Activated CD4-positive, alpha-beta memory T cell treated with anti-CD3 and anti-CD28 coated beads for 36 hours (primary cell): Measurements from ENCODE around the gene SMIM35. TPM values are rescaled to one million over a fixed set of nuclear protein-coding genes. Genes with fewer than 3 reads are reported as not detected.
A peak's percentile ranks its signal among the peaks of the same experiment; 100 is the strongest.

Experiments
- CTCF ChIA-PET: fragments of 350-600 bp; sonication (Branson Sonifier 250); formaldehyde crosslinking; loops from one replicate; lab custom pipeline; 2021; ENCODE audit warnings: antibody characterized with exemption, inconsistent platforms; lab: Charles Lee
- POLR2A ChIA-PET: fragments of 350-600 bp; sonication (Branson Sonifier 250); formaldehyde crosslinking; loops from one replicate; lab custom pipeline; 2021; ENCODE audit warnings: antibody characterized with exemption; lab: Charles Lee
- DNase-seq: peaks from one replicate; pipeline ENCODE4 v3.0.0-alpha.2; 2020
- H3K27ac Mint-ChIP-seq: one replicate; pipeline ENCODE4 v1.8.0; 2021; ENCODE audit warnings: mixed read lengths
- H3K27me3 Mint-ChIP-seq: one replicate; pipeline ENCODE4 v1.8.0; 2021; ENCODE audit warnings: mixed read lengths
- H3K36me3 Mint-ChIP-seq: one replicate; pipeline ENCODE4 v1.8.0; 2021; ENCODE audit warnings: mixed read lengths
- H3K4me1 Mint-ChIP-seq: one replicate; pipeline ENCODE4 v1.8.0; 2021; ENCODE audit warnings: low read depth, mixed read lengths
- H3K4me3 Mint-ChIP-seq: one replicate; pipeline ENCODE4 v1.8.0; 2021; ENCODE audit warnings: mild to moderate bottlenecking, mixed read lengths
- H3K9me3 Mint-ChIP-seq: one replicate; pipeline ENCODE4 v1.8.0; 2021; ENCODE audit warnings: mixed read lengths
- intact Hi-C: fragments of 100-400 bp; cut with micrococcal nuclease; formaldehyde crosslinking; loops from one replicate; pipeline ENCODE4 v1.15.1; 2023
- total RNA-seq, 2 experiments: library from RNA; stranded (reverse); gene quantifications; one replicate each; pipeline ENCODE4 v1.2.3, GENCODE V29; 2021

The SMIM35 gene
- total RNA-seq, 2 experiments from 2014 or later, result 0.22 to 0.40 TPM

- Mint-ChIP-seq H3K36me3 (peaks cover 26% of the 10 kb centered on the region), H3K4me3 (no peak overlapping the region), H3K9me3 (peaks cover 8% of the 10 kb centered on the region), H3K4me1 (peaks cover 98% of the 10 kb centered on the region), H3K27me3 (no peaks in the 10 kb centered on the region), H3K27ac (peak overlapping the region; percentile 99)
- no peak for DNase-seq
- POLR2A ChIA-PET, result interaction anchor here (0.6 to 12.0 kb wide), 4 partner anchors 17 to 58 kb away, joined by 3 to 265 read pairs (median 3); partner anchors contain the start of gene IL10RA
- intact Hi-C loops, result loop anchor here (5.0 to 10.0 kb wide), 4 partner anchors 213 to 547 kb away; partner anchors contain the start of gene KMT2A
- CTCF ChIA-PET, result interaction anchor here (0.6 to 5.2 kb wide), 6 partner anchors 16 to 197 kb away, joined by 3 to 45 read pairs (median 6); partner anchors contain the start of gene IL10RA
These were observed 82.1 kb downstream of the SMIM35 start for GRCh38 chr11:118004543-118005223.

- Mint-ChIP-seq H3K27ac (peak overlapping the region; percentile 99), H3K36me3 (peaks cover 38% of the 10 kb centered on the region), H3K9me3 (peaks cover 8% of the 10 kb centered on the region), H3K27me3 (no peaks in the 10 kb centered on the region), H3K4me1 (peaks cover 100% of the 10 kb centered on the region), H3K4me3 (peak overlapping the region; percentile 36)
- intact Hi-C loops, result loop anchor here (2.0 to 10.0 kb wide), 6 partner anchors 33 to 546 kb away; partner anchors contain the start of gene KMT2A
- POLR2A ChIA-PET, result interaction anchor here (1.0 to 12.0 kb wide), 17 partner anchors 9 to 213 kb away, joined by 3 to 265 read pairs (median 9); partner anchors contain the start of gene IL10RA
- CTCF ChIA-PET, result interaction anchor here (1.1 to 7.4 kb wide), 8 partner anchors 15 to 68 kb away, joined by 3 to 79 read pairs (median 15); partner anchors contain the start of gene IL10RA
- no peak for DNase-seq
These were observed 83.3 kb downstream of the SMIM35 start for GRCh38 chr11:118003456-118003855.

GRCh38 chr11:118002541-118003423 is 84.0 kb downstream of the SMIM35 start:
- peak; percentile 90 for DNase-seq
- peak overlapping the region; percentile 99 for H3K27ac Mint-ChIP-seq
- peaks cover 8% of the 10 kb centered on the region for H3K9me3 Mint-ChIP-seq

GRCh38 chr11:118002010-118002540 is 84.7 kb downstream of the SMIM35 start:
- ChIA-PET CTCF (interaction anchor here (0.9 to 7.4 kb wide), 16 partner anchors 10 to 294 kb away, joined by 3 to 79 read pairs (median 4); partner anchors contain the start of gene IL10RA), POLR2A (interaction anchor here (0.6 to 12.0 kb wide), 22 partner anchors 8 to 215 kb away, joined by 3 to 265 read pairs (median 8); partner anchors contain the start of gene IL10RA)
- Mint-ChIP-seq H3K27me3 (no peaks in the 10 kb centered on the region), H3K4me3 (peak overlapping the region; percentile 56), H3K4me1 (peaks cover 100% of the 10 kb centered on the region), H3K9me3 (peaks cover 15% of the 10 kb centered on the region), H3K36me3 (peaks cover 51% of the 10 kb centered on the region), H3K27ac (peak overlapping the region; percentile 99)
- peak; percentile 84 for DNase-seq
- intact Hi-C loops, result loop anchor here (1.0 to 10.0 kb wide), 11 partner anchors 15 to 545 kb away; partner anchors contain the start of gene KMT2A

More at GRCh38 chr11:118002541-118003423, 84.0 kb downstream of the SMIM35 start:
- CTCF ChIA-PET, result interaction anchor here (0.9 to 7.4 kb wide), 15 partner anchors 13 to 293 kb away, joined by 3 to 79 read pairs (median 4); partner anchors contain the start of gene IL10RA
- intact Hi-C loops, result loop anchor here (1.0 to 10.0 kb wide), 11 partner anchors 15 to 545 kb away; partner anchors contain the start of gene KMT2A
- POLR2A ChIA-PET, result interaction anchor here (0.6 to 12.0 kb wide), 23 partner anchors 9 to 214 kb away, joined by 3 to 265 read pairs (median 7); partner anchors contain the start of gene IL10RA
- peaks cover 44% of the 10 kb centered on the region for H3K36me3 Mint-ChIP-seq
- no peaks in the 10 kb centered on the region for H3K27me3 Mint-ChIP-seq
- peaks cover 100% of the 10 kb centered on the region for H3K4me1 Mint-ChIP-seq
- H3K4me3 Mint-ChIP-seq, result peak overlapping the region; percentile 56

GRCh38 chr11:118001494-118001971 is 85.2 kb downstream of the SMIM35 start:
- CTCF ChIA-PET, result interaction anchor here (0.7 to 7.4 kb wide), 10 partner anchors 10 to 157 kb away, joined by 3 to 79 read pairs (median 8); partner anchors contain the start of gene IL10RA
- Mint-ChIP-seq H3K4me1 (peaks cover 100% of the 10 kb centered on the region), H3K9me3 (peaks cover 16% of the 10 kb centered on the region), H3K27ac (peak overlapping the region; percentile 99), H3K36me3 (peaks cover 56% of the 10 kb centered on the region), H3K27me3 (no peaks in the 10 kb centered on the region), H3K4me3 (peak overlapping the region; percentile 56)
- intact Hi-C loops, result loop anchor here (5.0 to 10.0 kb wide), 4 partner anchors 216 to 544 kb away; partner anchors contain the start of gene KMT2A
- POLR2A ChIA-PET, result interaction anchor here (1.0 to 12.0 kb wide), 17 partner anchors 11 to 215 kb away, joined by 3 to 265 read pairs (median 10); partner anchors contain the start of gene IL10RA
- DNase-seq, result peak; percentile 62

GRCh38 chr11:118000850-118001228 is 85.9 kb downstream of the SMIM35 start:
- no peak for DNase-seq
- H3K4me3 Mint-ChIP-seq, result no peak overlapping the region
- intact Hi-C loops, result loop anchor here (5.0 to 10.0 kb wide), 4 partner anchors 216 to 544 kb away; partner anchors contain the start of gene KMT2A
- peaks cover 16% of the 10 kb centered on the region for H3K9me3 Mint-ChIP-seq
- peak overlapping the region; percentile 99 for H3K27ac Mint-ChIP-seq
- H3K27me3 Mint-ChIP-seq, result no peaks in the 10 kb centered on the region
- CTCF ChIA-PET, result interaction anchor here (1.1 to 7.4 kb wide), 8 partner anchors 10 to 184 kb away, joined by 3 to 79 read pairs (median 13); partner anchors contain the start of gene IL10RA
- H3K36me3 Mint-ChIP-seq, result peaks cover 63% of the 10 kb centered on the region
- POLR2A ChIA-PET, result interaction anchor here (1.2 to 12.0 kb wide), 9 partner anchors 13 to 56 kb away, joined by 3 to 265 read pairs (median 15); partner anchors contain the start of gene IL10RA
- H3K4me1 Mint-ChIP-seq, result peaks cover 100% of the 10 kb centered on the region

- no peak for DNase-seq
- Mint-ChIP-seq H3K4me1 (peaks cover 100% of the 10 kb centered on the region), H3K27ac (peak overlapping the region; percentile 99), H3K27me3 (no peaks in the 10 kb centered on the region), H3K9me3 (peaks cover 16% of the 10 kb centered on the region), H3K36me3 (peaks cover 69% of the 10 kb centered on the region), H3K4me3 (no peak overlapping the region)
- intact Hi-C loops, result loop anchor here (5.0 to 10.0 kb wide), 4 partner anchors 217 to 543 kb away; partner anchors contain the start of gene KMT2A
- POLR2A ChIA-PET, result interaction anchor here (1.5 to 12.0 kb wide), 8 partner anchors 12 to 52 kb away, joined by 6 to 265 read pairs (median 16); partner anchors contain the start of gene IL10RA
- CTCF ChIA-PET, result interaction anchor here (1.1 to 7.4 kb wide), 7 partner anchors 9 to 183 kb away, joined by 3 to 79 read pairs (median 7); partner anchors contain the start of gene IL10RA
These were observed 86.5 kb downstream of the SMIM35 start for GRCh38 chr11:118000067-118000849.

GRCh38 chr11:117999354-117999993 is 87.3 kb downstream of the SMIM35 start:
- ChIA-PET CTCF (interaction anchor here (0.7 to 7.4 kb wide), 5 partner anchors 11 to 177 kb away, joined by 3 to 79 read pairs (median 36); partner anchors contain the start of gene IL10RA), POLR2A (interaction anchor here (2.8 to 12.0 kb wide), 4 partner anchors 12 to 52 kb away, joined by 13 to 265 read pairs (median 47); partner anchors contain the start of gene IL10RA)
- Mint-ChIP-seq H3K4me3 (no peak overlapping the region), H3K9me3 (peaks cover 16% of the 10 kb centered on the region), H3K27ac (peak overlapping the region; percentile 99), H3K4me1 (peaks cover 100% of the 10 kb centered on the region), H3K27me3 (no peaks in the 10 kb centered on the region), H3K36me3 (peaks cover 77% of the 10 kb centered on the region)
- intact Hi-C loops, result no loop called here
- no peak for DNase-seq

GRCh38 chr11:117998664-117999353 is 88.0 kb downstream of the SMIM35 start:
- intact Hi-C loops, result loop anchor here (1.0 kb wide), 1 partner anchor 12 kb away; no protein-coding TSS in a partner anchor
- no peaks in the 10 kb centered on the region for H3K27me3 Mint-ChIP-seq
- CTCF ChIA-PET, result interaction anchor here (0.7 to 7.4 kb wide), 7 partner anchors 11 to 191 kb away, joined by 3 to 79 read pairs (median 9); no protein-coding TSS in a partner anchor
- H3K4me3 Mint-ChIP-seq, result no peak overlapping the region
- H3K9me3 Mint-ChIP-seq, result peaks cover 12% of the 10 kb centered on the region
- DNase-seq, result no peak
- peaks cover 100% of the 10 kb centered on the region for H3K4me1 Mint-ChIP-seq
- peak overlapping the region; percentile 90 for H3K27ac Mint-ChIP-seq
- POLR2A ChIA-PET, result interaction anchor here (2.8 to 12.0 kb wide), 3 partner anchors 11 to 53 kb away, joined by 13 to 265 read pairs (median 17); partner anchors contain the start of gene IL10RA
- H3K36me3 Mint-ChIP-seq, result peaks cover 78% of the 10 kb centered on the region
